Measurements from ENCODE around the gene GJD3. TPM values are rescaled to one million over a fixed set of nuclear protein-coding genes. Genes with fewer than 3 reads are reported as not detected.
"Not testable (repeated sequence)": the region's sequence is repeated elsewhere in the genome, so short reads cannot be mapped to it uniquely, and the experiment has no call there.

The GJD3 gene
- total and polyA plus RNA-seq, 9 of the 15 experiments (the other 6 are each of a cell fraction or from before 2014, with no cell fraction given) = 0.17 to 0.38 TPM; not detected in 7

DNA sequence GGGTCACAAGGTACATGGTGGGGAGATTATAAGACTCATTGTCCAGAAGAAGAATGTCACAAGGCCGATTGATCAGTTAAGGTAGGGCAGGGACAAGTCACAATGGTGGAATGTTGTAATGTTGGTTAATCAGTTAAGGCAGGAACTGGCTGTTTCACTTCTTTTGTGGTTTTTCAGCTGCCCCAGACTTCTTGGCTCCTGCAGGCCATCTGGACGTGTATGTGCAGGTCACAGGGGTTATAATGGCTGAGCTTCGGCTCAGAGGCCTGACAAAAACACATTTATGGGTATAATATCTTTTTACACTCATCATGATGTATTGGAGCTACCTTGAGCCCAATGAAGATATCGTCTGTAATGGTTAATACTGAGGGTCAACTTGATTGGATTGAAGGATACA lies 8.1 kb upstream of the GJD3 start (continued):
- TF ChIP-seq CBFA2T3 (IDR thresholded peaks at IDR 0.05) = peak; percentile 71
- TF ChIP-seq, protein P1, sequence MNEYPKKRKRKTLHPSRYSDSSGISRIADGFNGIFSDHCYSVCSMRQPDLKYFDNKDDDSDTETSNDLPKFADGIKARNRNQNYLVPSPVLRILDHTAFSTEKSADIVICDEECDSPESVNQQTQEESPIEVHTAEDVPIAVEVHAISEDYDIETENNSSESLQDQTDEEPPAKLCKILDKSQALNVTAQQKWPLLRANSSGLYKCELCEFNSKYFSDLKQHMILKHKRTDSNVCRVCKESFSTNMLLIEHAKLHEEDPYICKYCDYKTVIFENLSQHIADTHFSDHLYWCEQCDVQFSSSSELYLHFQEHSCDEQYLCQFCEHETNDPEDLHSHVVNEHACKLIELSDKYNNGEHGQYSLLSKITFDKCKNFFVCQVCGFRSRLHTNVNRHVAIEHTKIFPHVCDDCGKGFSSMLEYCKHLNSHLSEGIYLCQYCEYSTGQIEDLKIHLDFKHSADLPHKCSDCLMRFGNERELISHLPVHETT (CRISPR knock-in tag; conservative IDR thresholded peaks at IDR 0.05 in 1 of 2, IDR thresholded peaks at IDR 0.05 in 1 of 2) = peak in 1 of 2 experiments; percentile 50; a peak in 1 of 4 replicates
- TF ChIP-seq, protein P2, sequence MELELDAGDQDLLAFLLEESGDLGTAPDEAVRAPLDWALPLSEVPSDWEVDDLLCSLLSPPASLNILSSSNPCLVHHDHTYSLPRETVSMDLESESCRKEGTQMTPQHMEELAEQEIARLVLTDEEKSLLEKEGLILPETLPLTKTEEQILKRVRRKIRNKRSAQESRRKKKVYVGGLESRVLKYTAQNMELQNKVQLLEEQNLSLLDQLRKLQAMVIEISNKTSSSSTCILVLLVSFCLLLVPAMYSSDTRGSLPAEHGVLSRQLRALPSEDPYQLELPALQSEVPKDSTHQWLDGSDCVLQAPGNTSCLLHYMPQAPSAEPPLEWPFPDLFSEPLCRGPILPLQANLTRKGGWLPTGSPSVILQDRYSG (tag; conservative IDR thresholded peaks at IDR 0.05; ENCODE audit: low read depth) = peak; percentile 86
- TF ChIP-seq ZNF311 (CRISPR knock-in tag; IDR thresholded peaks at IDR 0.05) = peak; percentile 78; the same call in 1 of the 2 replicates
- TF ChIP-seq ZNF239 (CRISPR knock-in tag; IDR thresholded peaks at IDR 0.05) = peak; percentile 45; the same call in 1 of the 2 replicates
- TF ChIP-seq, protein P3, sequence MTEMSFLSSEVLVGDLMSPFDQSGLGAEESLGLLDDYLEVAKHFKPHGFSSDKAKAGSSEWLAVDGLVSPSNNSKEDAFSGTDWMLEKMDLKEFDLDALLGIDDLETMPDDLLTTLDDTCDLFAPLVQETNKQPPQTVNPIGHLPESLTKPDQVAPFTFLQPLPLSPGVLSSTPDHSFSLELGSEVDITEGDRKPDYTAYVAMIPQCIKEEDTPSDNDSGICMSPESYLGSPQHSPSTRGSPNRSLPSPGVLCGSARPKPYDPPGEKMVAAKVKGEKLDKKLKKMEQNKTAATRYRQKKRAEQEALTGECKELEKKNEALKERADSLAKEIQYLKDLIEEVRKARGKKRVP (CRISPR knock-in tag; IDR thresholded peaks at IDR 0.05) = 0 out of 2 replicates have a peak, but pooled peaks have one; percentile 14
- peak; percentile 76; the same call in 1 of the 2 replicates for TF ChIP-seq DMBX1 (CRISPR knock-in tag; IDR thresholded peaks at IDR 0.05; ENCODE audit: borderline replicate concordance)
- TF ChIP-seq TRIM24 (IDR thresholded peaks at IDR 0.05) = peak; percentile 83 to 91
- TF ChIP-seq, protein P4, sequence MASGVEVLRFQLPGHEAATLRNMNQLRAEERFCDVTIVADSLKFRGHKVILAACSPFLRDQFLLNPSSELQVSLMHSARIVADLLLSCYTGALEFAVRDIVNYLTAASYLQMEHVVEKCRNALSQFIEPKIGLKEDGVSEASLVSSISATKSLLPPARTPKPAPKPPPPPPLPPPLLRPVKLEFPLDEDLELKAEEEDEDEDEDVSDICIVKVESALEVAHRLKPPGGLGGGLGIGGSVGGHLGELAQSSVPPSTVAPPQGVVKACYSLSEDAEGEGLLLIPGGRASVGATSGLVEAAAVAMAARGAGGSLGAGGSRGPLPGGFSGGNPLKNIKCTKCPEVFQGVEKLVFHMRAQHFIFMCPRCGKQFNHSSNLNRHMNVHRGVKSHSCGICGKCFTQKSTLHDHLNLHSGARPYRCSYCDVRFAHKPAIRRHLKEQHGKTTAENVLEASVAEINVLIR (CRISPR knock-in tag; IDR thresholded peaks at IDR 0.05) = 0 out of 2 replicates have a peak, but pooled peaks have one; percentile 40
- peak; percentile 74 for TF ChIP-seq SMAD4 (CRISPR knock-in tag; conservative IDR thresholded peaks at IDR 0.05)
- peak; percentile 72 for TF ChIP-seq EHMT2 (IDR thresholded peaks at IDR 0.05)
- peak; percentile 76; the same call in 1 of the 2 replicates for TF ChIP-seq IFI16 (CRISPR knock-in tag; IDR thresholded peaks at IDR 0.05)
- TF ChIP-seq TAL1 (IDR thresholded peaks at IDR 0.05) = peak; percentile 18; the same call in 1 of the 2 replicates
- TF ChIP-seq, protein P5, sequence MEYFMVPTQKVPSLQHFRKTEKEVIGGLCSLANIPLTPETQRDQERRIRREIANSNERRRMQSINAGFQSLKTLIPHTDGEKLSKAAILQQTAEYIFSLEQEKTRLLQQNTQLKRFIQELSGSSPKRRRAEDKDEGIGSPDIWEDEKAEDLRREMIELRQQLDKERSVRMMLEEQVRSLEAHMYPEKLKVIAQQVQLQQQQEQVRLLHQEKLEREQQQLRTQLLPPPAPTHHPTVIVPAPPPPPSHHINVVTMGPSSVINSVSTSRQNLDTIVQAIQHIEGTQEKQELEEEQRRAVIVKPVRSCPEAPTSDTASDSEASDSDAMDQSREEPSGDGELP (CRISPR knock-in tag; IDR thresholded peaks at IDR 0.05; ENCODE audit: borderline replicate concordance) = peak; percentile 28; the same call in 1 of the 2 replicates
- TF ChIP-seq, protein P6, sequence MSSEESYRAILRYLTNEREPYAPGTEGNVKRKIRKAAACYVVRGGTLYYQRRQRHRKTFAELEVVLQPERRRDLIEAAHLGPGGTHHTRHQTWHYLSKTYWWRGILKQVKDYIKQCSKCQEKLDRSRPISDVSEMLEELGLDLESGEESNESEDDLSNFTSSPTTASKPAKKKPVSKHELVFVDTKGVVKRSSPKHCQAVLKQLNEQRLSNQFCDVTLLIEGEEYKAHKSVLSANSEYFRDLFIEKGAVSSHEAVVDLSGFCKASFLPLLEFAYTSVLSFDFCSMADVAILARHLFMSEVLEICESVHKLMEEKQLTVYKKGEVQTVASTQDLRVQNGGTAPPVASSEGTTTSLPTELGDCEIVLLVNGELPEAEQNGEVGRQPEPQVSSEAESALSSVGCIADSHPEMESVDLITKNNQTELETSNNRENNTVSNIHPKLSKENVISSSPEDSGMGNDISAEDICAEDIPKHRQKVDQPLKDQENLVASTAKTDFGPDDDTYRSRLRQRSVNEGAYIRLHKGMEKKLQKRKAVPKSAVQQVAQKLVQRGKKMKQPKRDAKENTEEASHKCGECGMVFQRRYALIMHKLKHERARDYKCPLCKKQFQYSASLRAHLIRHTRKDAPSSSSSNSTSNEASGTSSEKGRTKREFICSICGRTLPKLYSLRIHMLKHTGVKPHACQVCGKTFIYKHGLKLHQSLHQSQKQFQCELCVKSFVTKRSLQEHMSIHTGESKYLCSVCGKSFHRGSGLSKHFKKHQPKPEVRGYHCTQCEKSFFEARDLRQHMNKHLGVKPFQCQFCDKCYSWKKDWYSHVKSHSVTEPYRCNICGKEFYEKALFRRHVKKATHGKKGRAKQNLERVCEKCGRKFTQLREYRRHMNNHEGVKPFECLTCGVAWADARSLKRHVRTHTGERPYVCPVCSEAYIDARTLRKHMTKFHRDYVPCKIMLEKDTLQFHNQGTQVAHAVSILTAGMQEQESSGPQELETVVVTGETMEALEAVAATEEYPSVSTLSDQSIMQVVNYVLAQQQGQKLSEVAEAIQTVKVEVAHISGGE (CRISPR knock-in tag; IDR thresholded peaks at IDR 0.05) = peak in 1 of 3 experiments; percentile 53; a peak in 2 of 6 replicates
- TF ChIP-seq CBFA2T2 (conservative IDR thresholded peaks at IDR 0.05) = peak; percentile 49
- not testable (repeated sequence) for TF ChIP-seq NR4A1 (CRISPR knock-in tag; IDR thresholded peaks at IDR 0.05)
- TF ChIP-seq NR4A1 (tag; IDR thresholded peaks at IDR 0.05) = peak; percentile 92

All from K562 (cell line).